SH-SY5Y (cell line): ENCODE data around the gene CBLIF.

Experiments
- GATA2 ChIP-seq: IDR thresholded peaks from 2 replicates; pipeline ENCODE4 v1.6.1; 2011; ENCODE audit warnings: mild to moderate bottlenecking, low read depth, low read length
- GATA3 ChIP-seq: IDR thresholded peaks from 2 replicates; pipeline ENCODE4 v1.6.1; 2011; ENCODE audit warnings: low read depth, mild to moderate bottlenecking, low read length, moderate library complexity

- TF ChIP-seq GATA3 = no peak
- no peak for TF ChIP-seq GATA2
Observed at GRCh38 chr11:59846556-59846955, 1.3 kb upstream of the CBLIF start.
